GM18951 (cell line): ENCODE data around the gene CFAP97D2.
"Not testable (repeated sequence)": the region's sequence is repeated elsewhere in the genome, so short reads cannot be mapped to it uniquely, and the experiment has no call there.

Experiments
- POLR2A ChIP-seq: IDR thresholded peaks from 4 replicates; pipeline ENCODE4 v1.6.1; 2011; ENCODE audit warnings: mild to moderate bottlenecking; ENCODE audit not compliant: insufficient read length, insufficient read depth; ENCODE audit errors: extremely low read depth
- in situ Hi-C: fragments of 300-500 bp; cut with MboI; formaldehyde crosslinking; loops from one replicate; pipeline ENCODE4 v1.12.0; 2022; ENCODE audit warnings: low sequenced_read_pairs, mixed read lengths, inconsistent platforms; ENCODE audit not compliant: unreplicated experiment

The CFAP97D2 gene

DNA sequence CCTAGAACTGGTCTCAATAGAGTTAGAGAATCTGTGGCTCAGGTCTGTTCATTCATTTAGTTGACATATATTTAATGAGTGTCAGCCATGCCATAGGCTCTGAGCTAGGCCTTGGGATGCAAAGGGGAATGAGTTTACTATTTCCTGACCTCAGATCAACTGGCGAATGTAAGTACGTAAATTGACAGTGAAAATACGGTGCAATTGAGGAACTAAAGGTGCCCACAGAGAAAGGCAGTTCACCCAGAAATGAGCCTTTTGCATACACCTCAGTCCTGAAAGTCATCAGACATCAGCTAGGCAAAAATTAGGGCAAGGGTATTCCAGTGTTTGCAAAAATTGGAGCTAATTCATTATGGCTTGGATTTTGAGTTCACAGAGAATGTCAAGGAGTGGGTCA lies 81.8 kb downstream of the CFAP97D2 start:
- no peak for TF ChIP-seq POLR2A
- in situ Hi-C loops, result no loop called here

DNA sequence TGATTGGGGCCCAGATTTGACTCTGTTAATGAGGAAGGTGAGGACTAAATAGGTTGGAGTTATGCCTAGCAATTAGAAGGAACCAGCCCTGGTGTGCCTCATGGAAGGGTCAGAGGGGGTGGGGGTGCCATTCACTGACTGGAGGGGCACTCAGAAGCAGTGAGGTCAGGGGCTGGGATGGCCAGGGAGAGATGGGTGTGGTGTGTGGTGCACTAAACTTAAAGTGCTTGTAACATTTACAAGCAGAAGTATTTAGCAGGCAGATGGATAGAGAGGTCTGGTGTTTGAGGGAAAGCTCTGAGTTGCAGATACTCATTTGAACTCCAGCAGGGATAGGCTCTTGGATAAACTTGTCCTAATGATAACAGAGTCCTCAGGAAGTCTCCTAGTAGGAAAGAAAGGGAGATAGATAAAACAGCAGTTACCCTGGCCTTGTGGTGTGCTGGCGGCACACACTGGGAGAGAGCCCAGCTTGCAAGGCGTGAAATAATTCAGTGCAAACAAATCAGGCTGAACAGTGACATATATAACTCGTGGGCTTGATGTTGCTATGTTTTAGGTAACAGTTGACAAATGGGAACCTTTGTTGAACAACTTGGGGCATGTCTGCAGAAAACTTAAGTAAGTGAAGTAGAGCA lies 82.4 kb downstream of the CFAP97D2 start:
- no peak for TF ChIP-seq POLR2A
- in situ Hi-C loops, result no loop called here

DNA sequence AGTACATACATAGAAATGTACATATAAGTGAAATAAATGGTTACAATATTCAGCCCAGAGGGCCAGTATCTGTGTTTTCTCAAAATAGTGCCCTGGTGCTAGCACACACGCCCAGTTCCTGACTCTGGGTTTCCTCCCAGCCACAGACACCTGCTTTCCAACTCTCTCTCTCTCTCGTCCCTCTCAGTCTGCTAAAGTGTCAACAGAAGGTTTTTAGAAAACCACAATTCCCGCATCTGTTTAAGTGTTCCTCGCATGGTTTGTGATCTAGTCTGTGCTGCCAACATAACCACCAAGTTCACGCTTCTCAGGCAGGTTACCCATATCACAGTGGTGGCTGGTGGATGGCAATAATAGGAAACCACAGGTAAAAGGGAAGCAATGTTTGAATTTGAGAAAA lies 84.5 kb downstream of the CFAP97D2 start:
- no peak for TF ChIP-seq POLR2A
- in situ Hi-C loops, result no loop called here

DNA sequence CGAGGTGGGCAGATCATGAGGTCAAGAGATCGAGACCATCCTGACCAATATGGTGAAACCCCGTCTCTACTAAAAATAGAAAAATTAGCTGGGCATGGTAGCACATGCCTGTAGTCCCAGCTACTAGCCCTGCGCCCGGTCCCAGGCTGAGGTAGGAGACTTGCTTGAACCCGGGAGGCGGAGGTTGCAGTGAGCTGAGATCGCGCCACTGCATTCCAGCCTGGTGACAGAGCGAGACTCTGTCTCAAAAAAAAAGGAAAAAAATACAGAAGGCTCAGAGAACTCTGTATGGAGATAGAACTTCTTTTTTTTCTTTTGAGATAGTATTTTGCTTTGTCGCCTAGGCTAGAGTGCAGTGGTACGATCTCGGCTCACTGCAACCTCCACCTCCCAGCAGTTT lies 85.3 kb downstream of the CFAP97D2 start:
- in situ Hi-C loops, result not testable (repeated sequence)

DNA sequence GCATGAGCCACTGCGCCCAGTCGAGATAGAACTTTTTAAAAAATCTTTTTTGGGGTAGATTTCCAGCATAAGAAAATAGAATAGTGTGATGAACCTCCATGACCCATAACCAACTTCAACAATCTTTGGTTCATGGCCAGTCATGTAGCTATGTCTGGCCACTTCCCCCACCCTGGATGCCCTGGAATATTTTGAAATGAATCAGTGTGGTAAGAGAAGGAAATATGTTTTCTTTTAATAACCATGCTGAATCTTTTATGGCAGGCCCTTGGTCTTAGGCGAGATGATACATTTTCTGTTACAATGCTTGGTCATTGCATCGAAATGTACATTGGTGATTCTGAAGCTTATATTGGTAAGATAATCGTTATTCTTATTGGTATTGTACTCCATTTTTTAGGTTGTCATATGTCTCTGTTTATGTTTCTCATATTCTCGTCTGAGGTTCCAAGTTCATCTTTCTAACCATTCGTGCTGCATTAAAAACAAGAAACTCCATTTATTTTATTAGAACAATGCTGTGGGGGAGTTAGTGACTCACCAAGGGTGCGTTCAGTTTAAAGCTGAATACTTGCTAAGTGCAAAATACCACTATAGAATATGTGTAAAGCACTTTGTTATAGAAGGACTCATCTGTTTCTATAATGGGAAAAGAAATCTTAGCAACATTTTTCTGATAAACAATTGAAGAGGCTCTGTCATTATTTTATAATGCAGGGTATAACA lies 86.0 kb downstream of the CFAP97D2 start:
- no peak for TF ChIP-seq POLR2A
- in situ Hi-C loops, result no loop called here

DNA sequence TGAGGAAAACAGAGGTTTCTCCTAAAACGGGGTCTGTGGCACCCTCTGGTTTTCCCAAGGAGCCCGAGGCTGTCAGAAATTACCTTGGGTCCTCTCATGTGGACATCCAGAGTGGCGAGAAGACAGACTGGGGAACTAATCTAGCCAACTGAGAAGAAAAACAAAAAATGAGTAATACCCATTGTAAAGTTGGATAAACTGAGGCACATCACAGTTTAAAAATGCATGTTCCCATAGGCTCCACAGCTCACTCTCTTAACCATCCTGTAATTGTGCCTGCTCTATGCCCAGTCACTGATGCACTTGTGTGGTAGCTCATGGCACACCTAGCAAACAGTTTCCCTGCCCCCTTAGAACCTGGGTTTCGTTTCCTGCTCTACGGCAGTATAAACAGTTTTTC lies 87.2 kb downstream of the CFAP97D2 start:
- in situ Hi-C loops, result no loop called here
- TF ChIP-seq POLR2A, result no peak

DNA sequence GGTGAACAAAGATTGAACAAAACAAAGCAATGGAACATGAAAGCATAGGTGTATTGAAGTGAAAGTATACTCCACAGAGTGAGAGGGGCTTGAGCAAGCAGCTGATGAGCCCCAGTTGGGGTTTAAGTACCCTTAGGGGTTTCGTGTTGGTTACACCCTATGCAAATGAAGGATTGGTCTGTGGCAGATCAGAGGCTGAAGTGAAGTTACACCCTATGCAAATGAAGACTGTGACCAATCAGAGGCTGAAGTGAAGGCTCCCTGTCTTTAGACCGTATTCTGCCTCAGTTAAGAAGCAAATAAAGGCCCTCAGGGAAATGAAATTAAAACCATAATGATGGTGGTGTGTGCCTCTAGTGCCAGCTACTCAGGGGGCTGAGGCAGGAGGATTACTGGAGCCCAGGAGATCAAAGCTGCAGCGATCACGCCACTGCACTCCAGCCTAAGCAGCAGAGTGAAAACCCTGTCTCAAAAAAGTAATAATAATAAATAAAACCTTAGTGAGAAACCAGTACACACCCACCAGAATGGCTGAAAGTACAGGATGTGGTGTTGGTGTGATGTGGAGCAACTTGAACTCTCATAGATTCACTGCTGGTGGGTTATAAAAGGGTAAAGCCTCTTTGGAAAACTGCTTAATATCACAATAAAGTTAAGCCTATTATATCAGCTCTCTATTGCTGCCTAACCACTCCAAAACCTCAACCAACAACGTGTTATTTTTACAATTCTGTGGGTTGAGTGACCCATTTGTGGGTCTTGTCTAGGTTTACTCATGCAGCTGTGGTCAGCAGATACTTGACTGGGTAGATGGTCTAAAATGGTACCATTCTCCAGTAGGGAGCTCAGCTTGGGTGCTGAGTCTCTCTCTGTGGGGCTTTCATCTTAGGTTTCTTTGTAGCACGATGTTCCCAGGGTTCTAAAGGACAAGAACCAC lies 89.6 kb downstream of the CFAP97D2 start:
- TF ChIP-seq POLR2A, result no peak
- in situ Hi-C loops, result no loop called here

DNA sequence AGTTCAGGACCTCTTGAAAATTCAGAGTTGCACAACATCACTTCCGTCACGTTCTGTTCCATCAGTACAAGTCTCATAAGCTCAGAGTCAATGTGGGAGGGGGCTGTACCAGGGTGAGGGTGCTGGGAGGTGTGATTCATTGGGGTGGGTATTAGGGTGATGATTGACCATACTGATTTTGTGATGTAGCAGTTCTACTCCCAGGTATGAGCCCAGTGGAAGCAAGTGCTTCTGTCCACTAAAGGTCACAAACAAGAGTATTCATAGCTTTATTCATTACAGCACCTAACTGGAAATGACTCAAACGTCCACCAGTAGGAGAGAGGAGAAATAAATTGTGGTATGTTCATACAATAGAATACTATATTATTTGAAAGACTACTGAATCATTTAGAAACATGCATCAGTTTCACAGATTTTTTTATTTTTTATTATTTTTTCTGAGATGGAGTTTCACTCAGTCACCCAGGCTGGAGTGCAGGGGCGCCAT lies 90.3 kb downstream of the CFAP97D2 start:
- in situ Hi-C loops, result no loop called here
- TF ChIP-seq POLR2A, result no peak
